Islet precursor cell (in vitro differentiated cells): ENCODE measurements around the gene MOV10.

Experiments used
- DNase-seq: peaks from one replicate; pipeline ENCODE4 v3.0.0-alpha.2; 2018

MOV10 gene

GRCh38 chr1:112743174-112744008 lies 68.9 kb downstream of the MOV10 start:
- peak; percentile 54 for DNase-seq

GRCh38 chr1:112744009-112744578 lies 69.6 kb downstream of the MOV10 start:
- peak; percentile 87 for DNase-seq

GRCh38 chr1:112748396-112748795 lies 73.9 kb downstream of the MOV10 start:
- no peak for DNase-seq
